BLaER1 (cell line): ENCODE data around the gene CDC25C.

Experiments
- H3K27ac ChIP-seq: shearing (Covaris generic); formaldehyde crosslinking; 2 replicates; pipeline ENCODE4 v1.8.1; 2022
- H3K27me3 ChIP-seq: shearing (Covaris generic); formaldehyde crosslinking; 2 replicates; pipeline ENCODE4 v1.8.1; 2022
- H3K36me3 ChIP-seq: shearing (Covaris generic); formaldehyde crosslinking; 2 replicates; pipeline ENCODE4 v1.8.1; 2022
- H3K4me1 ChIP-seq: shearing (Covaris generic); formaldehyde crosslinking; 2 replicates; pipeline ENCODE4 v1.8.1; 2022
- H3K4me2 ChIP-seq: shearing (Covaris generic); formaldehyde crosslinking; 2 replicates; pipeline ENCODE4 v1.8.1; 2022
- H3K4me3 ChIP-seq: shearing (Covaris generic); formaldehyde crosslinking; 2 replicates; pipeline ENCODE4 v1.8.1; 2022
- H3K9ac ChIP-seq: shearing (Covaris generic); formaldehyde crosslinking; 2 replicates; pipeline ENCODE4 v1.8.1; 2022
- H3K9me3 ChIP-seq: shearing (Covaris generic); formaldehyde crosslinking; 2 replicates; pipeline ENCODE4 v1.8.1; 2022
- H4K20me1 ChIP-seq: shearing (Covaris generic); formaldehyde crosslinking; 2 replicates; pipeline ENCODE4 v1.8.1; 2022
- Cebpa-rat ChIP-seq: shearing (Covaris generic); IDR thresholded peaks from 2 replicates; pipeline ENCODE4 v1.8.1; 2022

The CDC25C gene

GRCh38 chr5:138241688-138242571, 89.7 kb downstream of the CDC25C start:
- Histone ChIP-seq H3K9ac (no peak overlapping the region), H3K27me3 (peaks cover 13% of the 10 kb centered on the region; the same call in 1 of the 2 replicates), H3K4me1 (peaks cover 21% of the 10 kb centered on the region), H4K20me1 (no peaks in the 10 kb centered on the region), H3K4me2 (no peak overlapping the region), H3K9me3 (peaks cover 7% of the 10 kb centered on the region), H3K27ac (no peak overlapping the region), H3K4me3 (no peak overlapping the region), H3K36me3 (no peaks in the 10 kb centered on the region)
- no peak for TF ChIP-seq Cebpa-rat

- Histone ChIP-seq H3K36me3 (no peaks in the 10 kb centered on the region), H3K4me3 (no peak overlapping the region), H3K27ac (no peak overlapping the region), H3K27me3 (peaks cover 13% of the 10 kb centered on the region; the same call in 1 of the 2 replicates), H3K4me2 (peak overlapping the region; percentile 36), H3K4me1 (peaks cover 21% of the 10 kb centered on the region), H3K9ac (no peak overlapping the region), H3K9me3 (peaks cover 7% of the 10 kb centered on the region), H4K20me1 (no peaks in the 10 kb centered on the region)
- TF ChIP-seq Cebpa-rat, result no peak
Measured at GRCh38 chr5:138240650-138241385, 90.8 kb downstream of the CDC25C start.

GRCh38 chr5:138238034-138238433, 93.6 kb downstream of the CDC25C start:
- no peaks in the 10 kb centered on the region for H4K20me1 ChIP-seq
- H3K4me2 ChIP-seq, result no peak overlapping the region
- H3K27ac ChIP-seq, result no peak overlapping the region
- no peak overlapping the region for H3K4me3 ChIP-seq
- no peak overlapping the region for H3K9ac ChIP-seq
- no peaks in the 10 kb centered on the region for H3K36me3 ChIP-seq
- peaks cover 13% of the 10 kb centered on the region; the same call in 1 of the 2 replicates for H3K27me3 ChIP-seq
- no peak for TF ChIP-seq Cebpa-rat
- peaks cover 21% of the 10 kb centered on the region for H3K4me1 ChIP-seq
- H3K9me3 ChIP-seq, result peaks cover 7% of the 10 kb centered on the region
